GM12872 (cell line): Measurements from ENCODE around the gene CRYBG3.

Experiments used
- TF ChIP-seq, protein P1 (sequence below): IDR thresholded peaks from 3 replicates; pipeline ENCODE4 v1.5.1; 2011; ENCODE audit warnings: low read depth, mild to moderate bottlenecking, low read length, moderate library complexity; ENCODE audit not compliant: insufficient read depth

The CRYBG3 gene

DNA sequence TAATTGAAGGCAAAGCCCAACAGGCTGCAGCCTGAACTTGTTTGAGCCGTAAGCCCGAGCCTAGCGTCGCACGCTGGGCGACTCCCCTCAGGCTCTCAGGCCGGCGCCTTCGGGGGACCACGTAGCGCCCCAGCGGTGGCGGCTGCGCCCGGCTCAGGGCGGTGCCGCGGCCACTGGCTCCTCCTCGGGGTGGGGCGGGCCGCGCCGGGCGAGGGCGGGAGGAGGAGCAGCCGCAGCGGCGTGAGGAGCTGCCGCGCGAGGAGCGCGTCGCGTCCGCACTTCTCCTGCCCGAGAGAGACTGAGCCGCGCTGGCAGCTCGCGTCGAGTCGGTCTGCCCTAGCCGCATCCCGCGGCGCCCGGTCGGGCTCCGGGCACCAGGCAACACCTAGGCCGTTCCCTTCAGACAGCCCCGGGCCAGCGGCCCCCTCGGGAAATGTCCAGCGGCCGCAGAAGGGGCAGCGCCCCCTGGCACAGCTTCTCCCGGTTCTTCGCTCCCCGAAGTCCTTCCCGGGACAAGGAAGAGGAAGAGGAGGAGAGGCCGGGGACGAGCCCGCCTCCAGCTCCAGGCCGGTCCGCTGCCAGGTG, at the start of gene CRYBG3:
TSS of gene CRYBG3 (plus strand) at position 238 of the 585 bp plus-strand sequence. CDS start at position 434, 196 bp downstream.
- TF ChIP-seq, protein P1, sequence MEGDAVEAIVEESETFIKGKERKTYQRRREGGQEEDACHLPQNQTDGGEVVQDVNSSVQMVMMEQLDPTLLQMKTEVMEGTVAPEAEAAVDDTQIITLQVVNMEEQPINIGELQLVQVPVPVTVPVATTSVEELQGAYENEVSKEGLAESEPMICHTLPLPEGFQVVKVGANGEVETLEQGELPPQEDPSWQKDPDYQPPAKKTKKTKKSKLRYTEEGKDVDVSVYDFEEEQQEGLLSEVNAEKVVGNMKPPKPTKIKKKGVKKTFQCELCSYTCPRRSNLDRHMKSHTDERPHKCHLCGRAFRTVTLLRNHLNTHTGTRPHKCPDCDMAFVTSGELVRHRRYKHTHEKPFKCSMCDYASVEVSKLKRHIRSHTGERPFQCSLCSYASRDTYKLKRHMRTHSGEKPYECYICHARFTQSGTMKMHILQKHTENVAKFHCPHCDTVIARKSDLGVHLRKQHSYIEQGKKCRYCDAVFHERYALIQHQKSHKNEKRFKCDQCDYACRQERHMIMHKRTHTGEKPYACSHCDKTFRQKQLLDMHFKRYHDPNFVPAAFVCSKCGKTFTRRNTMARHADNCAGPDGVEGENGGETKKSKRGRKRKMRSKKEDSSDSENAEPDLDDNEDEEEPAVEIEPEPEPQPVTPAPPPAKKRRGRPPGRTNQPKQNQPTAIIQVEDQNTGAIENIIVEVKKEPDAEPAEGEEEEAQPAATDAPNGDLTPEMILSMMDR, result 0 out of 3 replicates have a peak, but pooled peaks have one; percentile 13

DNA sequence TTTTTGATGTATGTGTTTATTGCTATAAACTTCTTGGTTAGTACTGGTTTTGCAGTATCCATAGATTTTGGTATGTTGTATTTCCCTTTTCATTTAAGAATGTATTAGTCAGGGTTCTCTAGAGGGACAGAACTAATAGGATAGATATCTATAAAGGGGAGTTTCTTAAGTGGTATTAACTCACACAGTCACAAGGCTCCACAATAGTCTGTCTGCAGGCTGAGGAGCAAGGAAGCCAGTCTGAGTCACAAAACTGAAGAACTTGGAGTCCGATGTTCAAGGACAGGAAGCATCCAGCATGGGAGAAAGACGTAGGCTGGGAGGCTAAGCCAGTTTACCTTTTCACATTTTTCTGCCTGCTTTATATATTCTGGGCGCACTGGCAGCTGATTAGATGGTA, 48.9 kb upstream of the CRYBG3 start:
- TF ChIP-seq, protein P1, result no peak

DNA sequence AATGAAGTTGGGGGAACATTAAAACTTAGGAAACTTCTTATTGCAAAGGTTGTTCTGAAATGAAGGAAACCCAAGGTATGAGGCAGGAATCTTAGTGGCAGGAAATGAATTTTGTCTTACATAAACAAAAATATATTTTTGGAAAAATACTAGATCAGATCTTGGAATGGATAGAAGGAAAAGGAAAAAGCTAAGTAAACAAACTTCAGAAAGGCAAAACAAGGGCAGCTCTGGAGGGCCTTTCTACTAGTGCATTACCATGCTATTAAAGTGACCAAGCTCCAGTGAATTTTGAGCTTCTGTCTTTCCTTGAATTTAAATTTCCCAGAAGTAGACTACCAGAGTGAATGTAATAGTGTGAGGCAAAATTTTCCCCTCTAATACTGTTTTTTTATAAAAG, 43.7 kb upstream of the CRYBG3 start:
- TF ChIP-seq, protein P1, result no peak

DNA sequence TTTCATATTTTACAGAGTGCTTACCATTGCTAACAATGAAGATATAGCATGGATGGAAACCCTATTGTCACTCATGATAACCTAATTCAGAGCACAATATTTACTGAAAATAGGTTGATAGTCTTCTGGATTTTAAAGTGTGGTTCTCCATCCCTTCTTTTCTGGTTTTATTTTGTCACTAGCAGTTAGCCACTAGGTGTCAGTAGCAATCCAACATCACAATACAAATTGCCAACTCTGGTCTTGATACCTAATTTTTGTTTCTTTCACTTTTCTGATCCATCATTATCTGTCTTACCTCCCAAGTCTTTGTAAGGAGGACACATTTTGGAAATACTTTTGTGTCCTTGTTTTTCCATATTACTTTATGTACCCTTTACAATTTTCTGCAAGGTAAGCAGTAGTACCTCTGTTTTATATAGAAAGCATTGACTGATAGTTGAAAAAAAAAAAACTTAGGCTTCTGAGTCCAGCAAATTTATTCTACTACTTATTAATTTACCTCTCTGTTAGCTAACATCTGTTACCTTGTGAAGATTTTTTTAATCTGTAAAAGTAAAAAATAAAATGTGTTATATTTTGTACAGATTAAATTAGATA, 28.3 kb upstream of the CRYBG3 start:
- TF ChIP-seq, protein P1, result peak; percentile 71

DNA sequence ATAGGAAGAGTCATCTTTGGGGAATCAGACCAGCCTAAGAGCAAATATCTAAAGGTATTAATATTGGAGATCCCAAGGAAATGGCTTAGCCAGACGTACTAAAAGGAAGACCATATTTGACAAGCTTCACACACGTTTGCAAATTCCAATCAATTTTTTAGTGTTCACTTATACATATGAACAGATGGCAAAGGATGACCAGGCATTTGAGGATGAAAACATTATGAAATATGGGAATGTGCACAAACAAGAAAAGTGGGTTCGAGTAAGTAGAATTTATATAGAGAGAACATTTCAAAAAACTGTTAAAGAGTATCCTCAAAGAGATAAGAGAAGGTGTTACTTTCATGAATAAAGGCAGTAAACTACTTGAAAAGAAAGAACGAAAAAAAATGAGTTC, 25.9 kb upstream of the CRYBG3 start:
- TF ChIP-seq, protein P1, result no peak

DNA sequence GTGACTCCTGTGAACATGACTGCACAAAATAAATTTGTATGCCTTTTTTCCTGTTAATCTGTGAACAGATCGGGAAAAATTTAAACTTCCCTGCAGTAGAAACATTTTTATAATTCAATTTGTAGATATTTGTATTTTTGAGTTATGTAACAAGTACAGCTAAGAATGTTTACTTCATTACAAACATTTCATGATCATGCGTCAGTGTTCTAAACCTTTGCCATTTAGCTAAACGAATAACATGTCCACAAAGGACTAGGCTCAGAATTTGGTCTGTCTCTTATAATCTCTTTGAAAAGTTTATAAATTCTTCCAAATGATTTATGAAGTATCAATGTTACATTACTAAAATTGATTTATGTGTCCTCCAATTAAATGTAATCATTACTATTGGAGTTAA, 17.3 kb upstream of the CRYBG3 start:
- TF ChIP-seq, protein P1, result no peak

DNA sequence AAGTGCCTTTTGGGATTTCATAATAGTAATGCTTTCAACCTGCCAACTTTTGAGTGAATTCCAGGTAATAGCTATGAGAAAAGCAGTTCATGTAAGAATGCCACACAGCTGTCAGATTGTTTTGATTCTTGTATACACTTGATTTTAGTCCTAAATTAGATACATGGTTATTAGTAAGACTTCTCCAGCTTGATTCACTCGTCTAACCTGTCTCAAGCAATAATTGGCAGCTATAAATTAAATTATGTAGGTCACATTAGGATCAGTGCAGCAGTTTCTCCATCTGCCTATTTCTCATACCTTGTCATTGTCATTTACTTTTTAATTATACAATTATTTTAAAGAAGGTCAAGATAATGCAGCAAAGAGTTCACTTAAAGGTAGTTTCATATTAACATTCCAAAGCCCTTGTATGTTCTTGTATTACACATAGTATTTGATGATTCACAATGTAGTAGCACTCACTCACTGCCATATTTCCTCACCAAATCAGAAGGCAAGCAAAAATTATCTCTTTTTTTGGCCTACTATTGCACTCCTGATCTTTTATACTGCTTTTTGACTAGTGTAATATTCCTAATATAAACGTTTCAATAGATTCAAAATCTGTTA, 10.9 kb upstream of the CRYBG3 start:
- TF ChIP-seq, protein P1, result no peak
